Mesothelial cell of epicardium (in vitro differentiated cells): ENCODE results near the gene FAF1. TPM values are rescaled to one million over a fixed set of nuclear protein-coding genes. Genes with fewer than 3 reads are reported as not detected.
A peak's percentile ranks its signal among the peaks of the same experiment; 100 is the strongest.

Experiments
- DNase-seq, 2 experiments: peaks; one replicate each; pipeline ENCODE4 v3.0.0; 2021; ENCODE audit warnings: low spot score in 2 of 2; ENCODE audit not compliant: unreplicated experiment in 2 of 2
- H3K27ac Mint-ChIP-seq: 2 replicates; pipeline ENCODE4 v1.8.0; 2021; ENCODE audit warnings: mixed read lengths
- H3K27me3 Mint-ChIP-seq: 2 replicates; pipeline ENCODE4 v1.8.0; 2021; ENCODE audit warnings: low read depth, mixed read lengths
- H3K36me3 Mint-ChIP-seq: 2 replicates; pipeline ENCODE4 v1.8.0; 2021; ENCODE audit warnings: mixed read lengths
- H3K4me1 Mint-ChIP-seq: 2 replicates; pipeline ENCODE4 v1.8.0; 2021; ENCODE audit warnings: mixed read lengths
- H3K4me3 Mint-ChIP-seq: 2 replicates; pipeline ENCODE4 v1.8.0; 2021; ENCODE audit warnings: mild to moderate bottlenecking, moderate library complexity, mixed read lengths
- H3K9me3 Mint-ChIP-seq: 2 replicates; pipeline ENCODE4 v1.8.0; 2021; ENCODE audit warnings: mixed read lengths
- total RNA-seq: library from RNA; stranded (reverse); gene quantifications from 3 replicates; pipeline ENCODE4 v1.2.1, GENCODE V29; 2021
- TF ChIP-seq, protein P1 (sequence below): fragments of 200-600 bp; sonication (generic); IDR thresholded peaks from one replicate; pipeline ENCODE4 v1.5.0; 2021; ENCODE audit warnings: antibody characterized with exemption; ENCODE audit not compliant: unreplicated experiment

The FAF1 gene
- total RNA-seq, 1 donor from 2014 or later: 44.4 TPM

- TF ChIP-seq, protein P1, sequence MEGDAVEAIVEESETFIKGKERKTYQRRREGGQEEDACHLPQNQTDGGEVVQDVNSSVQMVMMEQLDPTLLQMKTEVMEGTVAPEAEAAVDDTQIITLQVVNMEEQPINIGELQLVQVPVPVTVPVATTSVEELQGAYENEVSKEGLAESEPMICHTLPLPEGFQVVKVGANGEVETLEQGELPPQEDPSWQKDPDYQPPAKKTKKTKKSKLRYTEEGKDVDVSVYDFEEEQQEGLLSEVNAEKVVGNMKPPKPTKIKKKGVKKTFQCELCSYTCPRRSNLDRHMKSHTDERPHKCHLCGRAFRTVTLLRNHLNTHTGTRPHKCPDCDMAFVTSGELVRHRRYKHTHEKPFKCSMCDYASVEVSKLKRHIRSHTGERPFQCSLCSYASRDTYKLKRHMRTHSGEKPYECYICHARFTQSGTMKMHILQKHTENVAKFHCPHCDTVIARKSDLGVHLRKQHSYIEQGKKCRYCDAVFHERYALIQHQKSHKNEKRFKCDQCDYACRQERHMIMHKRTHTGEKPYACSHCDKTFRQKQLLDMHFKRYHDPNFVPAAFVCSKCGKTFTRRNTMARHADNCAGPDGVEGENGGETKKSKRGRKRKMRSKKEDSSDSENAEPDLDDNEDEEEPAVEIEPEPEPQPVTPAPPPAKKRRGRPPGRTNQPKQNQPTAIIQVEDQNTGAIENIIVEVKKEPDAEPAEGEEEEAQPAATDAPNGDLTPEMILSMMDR: no peak
- H3K9me3 Mint-ChIP-seq: no peaks in the 10 kb centered on the region
- no peak overlapping the region for H3K27ac Mint-ChIP-seq
- H3K4me1 Mint-ChIP-seq: peaks cover 6% of the 10 kb centered on the region
- no peaks in the 10 kb centered on the region for H3K36me3 Mint-ChIP-seq
- peaks cover 89% of the 10 kb centered on the region for H3K27me3 Mint-ChIP-seq
- DNase-seq: no peak
- no peak overlapping the region for H3K4me3 Mint-ChIP-seq
Measured at GRCh38 chr1:50980505-50980904, 20.4 kb upstream of the FAF1 start.

- no peak overlapping the region for H3K4me3 Mint-ChIP-seq
- no peak overlapping the region for H3K27ac Mint-ChIP-seq
- H3K36me3 Mint-ChIP-seq: no peaks in the 10 kb centered on the region
Measured at GRCh38 chr1:50979937-50980336, 19.9 kb upstream of the FAF1 start.

DNA sequence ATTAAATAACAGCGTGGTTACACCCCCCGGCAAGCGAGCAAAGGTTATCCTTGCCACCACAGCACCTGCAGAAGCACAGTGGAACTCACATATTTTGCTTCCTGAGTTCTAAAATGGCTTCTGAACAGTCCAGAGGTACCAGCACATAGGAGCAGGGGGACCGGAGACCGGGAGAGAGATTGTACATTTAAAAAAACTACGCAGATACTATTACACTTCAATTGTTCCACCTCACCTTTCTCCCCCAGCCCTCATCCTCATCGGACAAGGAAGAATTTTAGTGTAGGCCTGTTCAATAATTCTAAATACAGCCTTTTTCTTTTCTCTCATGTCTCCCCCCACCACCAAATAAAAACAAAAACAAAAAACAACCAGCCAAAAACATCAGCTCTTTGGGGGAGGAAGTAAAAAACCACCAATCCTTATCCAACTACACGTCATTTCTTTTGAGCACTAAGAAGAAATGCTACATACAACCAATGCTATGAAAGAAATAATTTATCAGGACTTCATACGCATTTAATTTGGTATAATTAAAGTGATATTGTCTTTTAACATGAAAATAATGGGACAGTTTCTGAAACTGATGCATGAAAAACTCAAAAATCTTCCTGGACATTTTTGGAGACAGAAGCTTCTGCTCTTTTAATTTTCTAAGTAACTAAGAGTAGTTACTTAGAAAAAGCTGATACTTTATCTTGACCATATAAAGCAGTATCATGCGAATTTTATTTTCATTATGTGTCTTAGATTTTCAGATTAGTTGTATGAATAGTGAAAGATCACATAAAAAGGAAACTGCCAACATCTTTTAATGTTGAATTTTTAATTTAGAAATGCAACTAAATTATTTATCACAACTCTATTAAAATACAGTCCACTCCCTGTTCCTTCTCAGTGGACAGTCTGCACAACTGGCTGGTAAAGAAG lies 19.1 kb upstream of the FAF1 start:
- H3K4me1 Mint-ChIP-seq: peaks cover 6% of the 10 kb centered on the region
- peaks cover 90% of the 10 kb centered on the region for H3K27me3 Mint-ChIP-seq
- TF ChIP-seq, protein P1: no peak
- peak overlapping the region; percentile 32 for H3K4me3 Mint-ChIP-seq
- H3K9me3 Mint-ChIP-seq: no peaks in the 10 kb centered on the region
- no peak for DNase-seq
- no peak overlapping the region for H3K27ac Mint-ChIP-seq
- no peaks in the 10 kb centered on the region for H3K36me3 Mint-ChIP-seq

More at GRCh38 chr1:50979937-50980336, 19.9 kb upstream of the FAF1 start:
- Mint-ChIP-seq H3K4me1 (peaks cover 6% of the 10 kb centered on the region), H3K9me3 (no peaks in the 10 kb centered on the region), H3K27me3 (peaks cover 88% of the 10 kb centered on the region)
- TF ChIP-seq, protein P1: no peak
- no peak for DNase-seq

GRCh38 chr1:50978144-50978851 lies 18.2 kb upstream of the FAF1 start:
- Mint-ChIP-seq H3K4me3 (peak overlapping the region; percentile 32), H3K36me3 (no peaks in the 10 kb centered on the region), H3K27me3 (peaks cover 90% of the 10 kb centered on the region), H3K27ac (no peak overlapping the region), H3K4me1 (peaks cover 6% of the 10 kb centered on the region), H3K9me3 (no peaks in the 10 kb centered on the region)
- DNase-seq: peak in 1 of 2 experiments; percentile 38
- TF ChIP-seq, protein P1: no peak

- TF ChIP-seq, protein P1: no peak
- Mint-ChIP-seq H3K27me3 (peaks cover 90% of the 10 kb centered on the region), H3K36me3 (no peaks in the 10 kb centered on the region), H3K9me3 (no peaks in the 10 kb centered on the region), H3K4me1 (peaks cover 6% of the 10 kb centered on the region), H3K27ac (no peak overlapping the region), H3K4me3 (peak overlapping the region; percentile 47)
- DNase-seq: peak in 1 of 2 experiments; percentile 37
Measured at GRCh38 chr1:50977575-50978143, 17.6 kb upstream of the FAF1 start.
